ENCODE data around the gene TMEM120B.

GRCh38 chr12:121794534-121795033 lies 82.0 kb downstream of the TMEM120B start:
- TF ChIP-seq, protein P1, sequence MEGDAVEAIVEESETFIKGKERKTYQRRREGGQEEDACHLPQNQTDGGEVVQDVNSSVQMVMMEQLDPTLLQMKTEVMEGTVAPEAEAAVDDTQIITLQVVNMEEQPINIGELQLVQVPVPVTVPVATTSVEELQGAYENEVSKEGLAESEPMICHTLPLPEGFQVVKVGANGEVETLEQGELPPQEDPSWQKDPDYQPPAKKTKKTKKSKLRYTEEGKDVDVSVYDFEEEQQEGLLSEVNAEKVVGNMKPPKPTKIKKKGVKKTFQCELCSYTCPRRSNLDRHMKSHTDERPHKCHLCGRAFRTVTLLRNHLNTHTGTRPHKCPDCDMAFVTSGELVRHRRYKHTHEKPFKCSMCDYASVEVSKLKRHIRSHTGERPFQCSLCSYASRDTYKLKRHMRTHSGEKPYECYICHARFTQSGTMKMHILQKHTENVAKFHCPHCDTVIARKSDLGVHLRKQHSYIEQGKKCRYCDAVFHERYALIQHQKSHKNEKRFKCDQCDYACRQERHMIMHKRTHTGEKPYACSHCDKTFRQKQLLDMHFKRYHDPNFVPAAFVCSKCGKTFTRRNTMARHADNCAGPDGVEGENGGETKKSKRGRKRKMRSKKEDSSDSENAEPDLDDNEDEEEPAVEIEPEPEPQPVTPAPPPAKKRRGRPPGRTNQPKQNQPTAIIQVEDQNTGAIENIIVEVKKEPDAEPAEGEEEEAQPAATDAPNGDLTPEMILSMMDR (IDR thresholded peaks at IDR 0.05), result no peak
- no peak for TF ChIP-seq POLR2A (IDR thresholded peaks at IDR 0.05)
- no peak for TF ChIP-seq POLR2AphosphoS5 (IDR thresholded peaks at IDR 0.05)

Data from breast epithelium (tissue), 3 donors.